NCI-H345 treated with DMSO at 0.1 percent for 48 hours (cell line): Measurements from ENCODE around the gene SH3BGRL2.
"Not testable (repeated sequence)": the region's sequence is repeated elsewhere in the genome, so short reads cannot be mapped to it uniquely, and the experiment has no call there.

Source experiments
- DNase-seq: peaks from one replicate; lab custom pipeline; 2025; ENCODE audit not compliant: unreplicated experiment; lab: John Stamatoyannopoulos, UW

Gene SH3BGRL2

GRCh38 chr6:79614326-79615305 is 16.5 kb upstream of the SH3BGRL2 start:
- no peak for DNase-seq

- no peak for DNase-seq
Measured at GRCh38 chr6:79617518-79617941, 13.6 kb upstream of the SH3BGRL2 start.

- not testable (repeated sequence) for DNase-seq
Measured at GRCh38 chr6:79618425-79618824, 12.7 kb upstream of the SH3BGRL2 start.

DNA sequence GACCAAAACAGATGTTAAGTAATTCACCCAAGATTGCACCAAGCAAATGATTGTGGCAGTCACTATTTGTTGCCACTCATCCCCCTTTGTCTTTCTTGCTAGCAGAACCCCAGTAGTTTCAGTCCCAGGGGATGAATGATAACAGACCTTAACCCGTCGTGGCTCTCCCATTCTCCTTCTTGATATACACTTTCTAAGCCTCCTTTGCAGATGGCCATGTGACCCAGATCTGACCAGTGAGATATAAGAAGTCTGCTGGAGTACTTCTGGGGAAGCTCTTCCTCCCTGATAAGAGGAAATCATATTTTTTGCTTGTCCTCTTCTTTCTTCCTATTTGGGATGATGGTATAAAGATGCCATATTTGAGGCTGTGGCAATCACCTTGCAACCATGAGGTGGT is 9.6 kb upstream of the SH3BGRL2 start:
- DNase-seq: no peak

- DNase-seq: no peak
Measured at GRCh38 chr6:79622364-79622763, 8.8 kb upstream of the SH3BGRL2 start.

DNA sequence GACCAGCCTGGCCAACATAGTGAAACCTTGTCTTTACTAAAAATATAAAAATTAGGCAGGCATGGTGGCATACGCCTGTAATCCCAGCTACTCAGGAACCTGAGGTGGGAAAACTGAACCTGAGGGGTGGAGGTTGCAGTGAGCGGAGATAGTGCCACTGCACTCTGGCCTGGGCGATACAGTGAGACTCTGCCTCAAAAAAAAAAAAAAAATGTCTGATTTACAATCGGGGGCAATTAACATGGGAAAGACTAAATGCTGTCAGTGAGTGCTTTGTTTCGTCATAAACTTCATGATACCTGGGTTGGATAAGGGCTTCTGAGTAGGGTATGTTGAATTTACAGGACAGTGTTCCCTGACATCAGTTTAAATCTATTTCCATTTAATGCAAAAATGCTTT is 8.0 kb upstream of the SH3BGRL2 start:
- no peak for DNase-seq

GRCh38 chr6:79625746-79626145 is 5.4 kb upstream of the SH3BGRL2 start:
- no peak for DNase-seq

DNA sequence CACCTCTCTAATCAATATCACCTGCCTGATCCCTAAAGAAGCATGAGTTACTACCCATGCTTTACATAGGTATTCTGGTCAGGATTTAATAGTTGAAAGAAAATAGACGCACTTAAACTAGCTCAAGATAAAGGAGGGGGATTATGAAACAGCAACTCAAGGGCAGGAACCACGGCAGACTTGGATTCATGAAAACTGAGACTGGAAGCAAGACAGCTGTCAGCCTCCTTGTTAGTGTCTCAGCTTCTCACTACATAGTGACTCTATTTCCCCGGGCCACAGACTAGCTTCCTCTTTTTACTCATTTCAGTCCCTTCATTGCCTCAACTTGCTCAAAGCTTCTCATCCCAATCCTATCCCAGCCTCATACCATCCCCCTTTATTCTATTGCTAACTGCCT is 4.3 kb upstream of the SH3BGRL2 start:
- DNase-seq: no peak

DNA sequence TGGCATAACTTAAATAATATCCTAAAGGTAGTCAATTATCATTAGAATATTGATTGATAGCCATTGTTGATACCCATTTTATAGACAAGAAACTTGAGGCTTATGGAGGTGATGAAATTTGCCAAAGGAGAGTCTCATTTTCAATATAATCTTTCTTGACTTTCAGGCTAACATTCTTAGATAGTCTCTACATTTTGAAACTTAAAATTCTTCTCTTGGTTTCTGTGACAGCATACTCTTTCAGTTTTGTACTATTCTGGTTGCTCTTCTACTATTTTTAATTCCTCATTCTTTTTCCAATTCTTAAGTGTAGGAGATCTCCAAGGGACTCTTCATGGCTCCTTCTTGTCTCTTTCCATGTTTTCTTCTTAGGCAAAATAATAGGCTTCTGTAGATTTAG is 3.7 kb upstream of the SH3BGRL2 start:
- DNase-seq: no peak

DNA sequence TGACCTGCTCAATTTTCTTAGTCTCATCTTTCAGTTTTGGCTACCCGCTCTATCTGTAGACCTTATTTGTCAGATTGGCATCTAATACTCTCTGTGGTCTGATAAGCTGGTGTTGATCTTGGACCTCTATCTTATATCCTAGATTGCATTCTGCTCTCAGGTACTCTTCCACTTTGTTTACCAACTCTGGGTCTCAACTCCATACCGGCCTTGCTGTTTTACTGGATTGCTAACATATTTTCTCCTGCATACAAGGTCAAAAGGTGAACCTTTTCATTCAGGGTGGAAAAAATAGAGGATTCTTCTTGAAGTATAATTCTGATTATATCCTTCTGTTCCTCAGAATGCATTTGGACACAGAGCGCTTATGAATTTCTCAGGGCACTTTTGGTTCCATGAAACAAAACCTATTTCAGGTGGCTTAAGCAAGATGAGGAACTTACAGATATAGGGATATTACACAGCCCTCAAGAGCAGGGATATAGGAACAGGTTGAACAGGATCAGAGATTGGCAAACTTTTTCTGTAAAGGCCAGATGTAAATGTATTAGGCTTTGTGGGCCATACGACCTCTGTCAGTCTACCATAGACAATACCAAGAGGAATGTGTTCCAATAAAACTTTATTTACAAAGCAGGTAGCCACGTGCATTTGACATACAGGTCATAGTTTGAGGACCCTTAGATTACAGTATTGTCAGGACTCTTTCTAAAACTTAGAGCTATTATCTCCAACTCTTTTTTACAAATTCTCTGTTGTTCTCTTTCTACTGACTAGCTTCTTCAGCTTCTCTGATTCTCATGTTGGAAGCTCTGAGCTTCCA is 2.5 kb upstream of the SH3BGRL2 start:
- no peak for DNase-seq

- DNase-seq: no peak
Measured at GRCh38 chr6:79630380-79630882, 698 bp upstream of the SH3BGRL2 start.

- DNase-seq: peak; percentile 21
Measured at GRCh38 chr6:79631693-79632172, 604 bp downstream of the SH3BGRL2 start.

- DNase-seq: no peak
Measured at GRCh38 chr6:79632580-79632979, 1.5 kb downstream of the SH3BGRL2 start.

DNA sequence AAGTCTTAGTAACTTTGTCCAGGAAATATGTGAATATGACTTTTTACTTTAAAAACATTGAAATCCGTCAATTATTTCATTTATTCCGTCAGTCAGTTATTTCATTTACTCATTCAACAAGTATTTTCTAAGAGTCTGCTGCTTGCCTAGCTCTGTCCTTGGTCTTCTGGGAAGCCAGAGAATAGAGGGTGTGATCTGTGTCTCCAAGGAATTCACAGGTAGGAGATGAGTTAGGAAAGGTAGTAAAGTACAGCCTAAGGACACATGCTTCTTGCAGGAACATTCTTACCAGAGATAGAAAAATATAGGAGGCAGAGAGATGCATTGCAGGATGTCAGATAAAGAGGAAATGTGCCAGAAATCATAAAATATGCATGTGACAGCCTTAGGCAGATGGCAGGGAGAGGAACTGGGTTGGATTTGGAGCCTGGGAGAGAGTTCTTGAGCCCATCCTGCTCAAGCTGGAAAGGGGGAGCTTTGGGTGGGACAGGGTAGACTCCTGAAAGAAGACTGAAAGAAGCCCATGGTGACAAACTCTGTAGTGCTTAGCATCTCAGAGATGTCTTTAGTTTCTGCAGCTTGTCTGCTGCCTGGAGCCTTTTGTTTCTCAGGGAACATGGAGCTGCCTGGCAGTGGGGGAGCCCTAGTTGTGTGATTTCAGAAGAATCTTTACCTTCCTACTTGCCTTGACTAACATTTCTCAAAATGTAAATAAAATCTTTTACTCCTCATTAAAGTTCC is 3.5 kb downstream of the SH3BGRL2 start:
- no peak for DNase-seq

- no peak for DNase-seq
Measured at GRCh38 chr6:79635232-79635543, 4.1 kb downstream of the SH3BGRL2 start.

GRCh38 chr6:79636673-79637072 is 5.5 kb downstream of the SH3BGRL2 start:
- no peak for DNase-seq

DNA sequence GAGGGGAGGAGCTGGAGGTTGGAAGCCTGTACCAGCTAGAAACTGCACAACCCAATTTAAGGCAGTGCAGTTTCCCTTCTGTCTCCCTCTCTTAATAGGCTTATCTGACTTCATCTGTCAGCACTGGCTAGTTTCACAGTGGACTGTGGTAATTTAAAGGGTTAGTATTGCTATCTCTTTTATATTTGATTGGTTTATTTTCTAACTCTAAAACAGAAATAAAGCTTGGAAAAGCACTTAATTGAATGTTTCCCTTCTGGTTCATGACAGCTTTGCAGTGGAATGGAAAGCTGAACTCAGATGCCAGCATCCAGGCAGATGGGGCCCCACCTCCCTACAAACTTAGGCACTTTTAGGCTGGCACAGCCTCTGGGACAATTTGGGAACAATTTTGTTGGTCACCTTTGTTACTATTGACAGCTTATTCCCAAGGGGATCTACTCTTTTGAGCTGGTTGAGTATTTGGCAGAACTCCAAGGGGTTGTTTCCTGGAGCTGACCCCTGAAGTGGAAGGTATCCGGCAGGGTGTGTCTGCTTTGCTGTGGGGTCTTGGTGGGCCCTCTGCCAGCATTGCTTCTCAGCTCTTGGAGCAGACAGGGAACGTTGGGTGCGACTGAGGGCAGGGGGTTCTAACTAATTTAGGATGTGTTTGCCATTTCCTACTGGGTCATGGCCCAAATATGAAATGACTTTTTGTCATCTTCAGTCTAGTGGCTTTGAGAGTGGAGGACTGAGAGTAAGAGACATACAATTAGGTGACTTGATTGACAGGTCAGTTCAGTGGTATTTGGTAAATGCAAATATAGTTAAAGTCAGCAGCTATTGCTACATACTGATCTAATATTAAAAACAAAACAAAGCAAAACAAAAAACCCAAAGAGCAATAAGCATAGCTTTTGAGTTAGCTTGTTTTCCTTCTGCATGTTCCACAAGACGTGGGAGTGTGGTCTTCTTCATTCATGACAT is 9.3 kb downstream of the SH3BGRL2 start:
- DNase-seq: peak; percentile 18

DNA sequence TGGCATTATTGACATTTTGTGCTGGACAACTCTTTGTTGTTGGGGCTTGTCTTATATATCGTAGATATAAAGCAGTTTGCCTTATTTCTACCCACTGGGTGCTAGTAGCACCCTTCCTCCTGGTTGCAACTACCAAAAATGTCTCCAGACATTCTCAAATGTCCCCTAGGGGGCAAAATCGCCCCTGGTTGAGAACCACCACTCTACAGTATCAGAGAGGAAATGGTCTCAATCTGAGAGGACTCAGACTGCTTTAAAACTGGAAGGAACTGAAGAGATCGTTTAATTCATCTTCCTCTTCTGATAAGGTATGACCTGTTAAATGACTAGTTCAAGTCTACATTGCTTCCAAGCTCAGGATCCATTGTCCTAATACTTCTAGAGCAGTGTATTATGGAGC is 14.9 kb downstream of the SH3BGRL2 start:
- DNase-seq: no peak

GRCh38 chr6:79646561-79646960 is 15.4 kb downstream of the SH3BGRL2 start:
- DNase-seq: no peak

GRCh38 chr6:79647741-79648140 is 16.6 kb downstream of the SH3BGRL2 start:
- DNase-seq: no peak
